Activated CD4-positive, alpha-beta T cell treated with anti-CD3 and anti-CD28 coated beads for 36 hours (primary cell): ENCODE measurements around the gene ADARB2. TPM values are rescaled to one million over a fixed set of nuclear protein-coding genes. Genes with fewer than 3 reads are reported as not detected.

Experiments
- ATAC-seq: fragments of 200-7000 bp; cut with Tn5 transposase; one replicate; pipeline ENCODE4 v1.10.0; 2021; ENCODE audit warnings: mild to moderate bottlenecking, moderate library complexity
- CTCF ChIA-PET: fragments of 350-600 bp; sonication (Branson Sonifier 250); formaldehyde crosslinking; loops from one replicate; lab custom pipeline; 2021; ENCODE audit warnings: antibody characterized with exemption; lab: Charles Lee
- POLR2A ChIA-PET: fragments of 350-600 bp; sonication (Branson Sonifier 250); formaldehyde crosslinking; loops from one replicate; lab custom pipeline; 2021; ENCODE audit warnings: antibody characterized with exemption, inconsistent platforms; lab: Charles Lee
- DNase-seq: peaks from one replicate; pipeline ENCODE4 v3.0.0-alpha.2; 2020
- H3K27ac Mint-ChIP-seq: one replicate; pipeline ENCODE4 v1.8.0; 2021; ENCODE audit warnings: mixed read lengths
- H3K27me3 Mint-ChIP-seq: one replicate; pipeline ENCODE4 v1.8.0; 2021; ENCODE audit warnings: mixed read lengths
- H3K36me3 Mint-ChIP-seq: one replicate; pipeline ENCODE4 v1.8.0; 2021; ENCODE audit warnings: low read depth, mixed read lengths
- H3K4me1 Mint-ChIP-seq: one replicate; pipeline ENCODE4 v1.8.0; 2021; ENCODE audit warnings: mixed read lengths
- H3K4me3 Mint-ChIP-seq: one replicate; pipeline ENCODE4 v1.8.0; 2021; ENCODE audit warnings: mild to moderate bottlenecking, moderate library complexity, mixed read lengths
- H3K9me3 Mint-ChIP-seq: one replicate; pipeline ENCODE4 v1.8.0; 2021; ENCODE audit warnings: low read depth, mixed read lengths
- intact Hi-C, 2 experiments: fragments of 100-400 bp; cut with DNase I in 1 of 2; cut with micrococcal nuclease in 1 of 2; formaldehyde crosslinking; loops; one replicate each; pipeline versions ENCODE4 v1.14.2 to v1.15.1; 2022 to 2024; cut with DNase I, micrococcal nuclease
- total RNA-seq, 2 experiments: library from RNA; stranded (reverse); gene quantifications; one replicate each; pipeline ENCODE4 v1.2.3, GENCODE V29; 2021

Gene ADARB2
- total RNA-seq, 2 experiments from 2014 or later = not detected

- DNase-seq (no peak), ATAC-seq (no peak)
- H3K27me3 Mint-ChIP-seq = peaks cover 2% of the 10 kb centered on the region
- ChIA-PET CTCF (no interaction called here), POLR2A (no interaction called here)
- no peaks in the 10 kb centered on the region for H3K4me1 Mint-ChIP-seq
- H3K36me3 Mint-ChIP-seq = no peaks in the 10 kb centered on the region
- no peaks in the 10 kb centered on the region for H3K9me3 Mint-ChIP-seq
- intact Hi-C loops = no loop called here
- no peak overlapping the region for H3K27ac Mint-ChIP-seq
- no peak overlapping the region for H3K4me3 Mint-ChIP-seq
Measured at GRCh38 chr10:1669433-1669832, 67.9 kb downstream of the ADARB2 start.

GRCh38 chr10:1668399-1668798 is 68.9 kb downstream of the ADARB2 start:
- Mint-ChIP-seq H3K36me3 (no peaks in the 10 kb centered on the region), H3K27me3 (peaks cover 2% of the 10 kb centered on the region), H3K4me1 (no peaks in the 10 kb centered on the region), H3K9me3 (no peaks in the 10 kb centered on the region), H3K4me3 (no peak overlapping the region), H3K27ac (no peak overlapping the region)
- intact Hi-C loops = no loop called here
- DNase-seq = no peak
- ChIA-PET CTCF (no interaction called here), POLR2A (no interaction called here)
- no peak for ATAC-seq

- H3K4me3 Mint-ChIP-seq = no peak overlapping the region
- no peaks in the 10 kb centered on the region for H3K4me1 Mint-ChIP-seq
- no peaks in the 10 kb centered on the region for H3K9me3 Mint-ChIP-seq
- no peaks in the 10 kb centered on the region for H3K36me3 Mint-ChIP-seq
- no peak for ATAC-seq
- no peak for DNase-seq
- CTCF ChIA-PET = no interaction called here
- POLR2A ChIA-PET = no interaction called here
- no peak overlapping the region for H3K27ac Mint-ChIP-seq
- intact Hi-C loops = no loop called here
- H3K27me3 Mint-ChIP-seq = peaks cover 5% of the 10 kb centered on the region
Measured at GRCh38 chr10:1667392-1667791, 69.9 kb downstream of the ADARB2 start.

GRCh38 chr10:1666147-1666546 is 71.2 kb downstream of the ADARB2 start:
- no peaks in the 10 kb centered on the region for H3K9me3 Mint-ChIP-seq
- intact Hi-C loops = no loop called here
- H3K27me3 Mint-ChIP-seq = peaks cover 4% of the 10 kb centered on the region
- no peaks in the 10 kb centered on the region for H3K36me3 Mint-ChIP-seq
- H3K4me1 Mint-ChIP-seq = no peaks in the 10 kb centered on the region
- ChIA-PET POLR2A (no interaction called here), CTCF (no interaction called here)
- H3K27ac Mint-ChIP-seq = no peak overlapping the region
- no peak for ATAC-seq
- DNase-seq = no peak
- H3K4me3 Mint-ChIP-seq = no peak overlapping the region

GRCh38 chr10:1665681-1666080 is 71.6 kb downstream of the ADARB2 start:
- Mint-ChIP-seq H3K36me3 (no peaks in the 10 kb centered on the region), H3K27ac (no peak overlapping the region), H3K9me3 (no peaks in the 10 kb centered on the region), H3K4me1 (no peaks in the 10 kb centered on the region), H3K4me3 (no peak overlapping the region), H3K27me3 (peaks cover 7% of the 10 kb centered on the region)
- no peak for ATAC-seq
- intact Hi-C loops = no loop called here
- ChIA-PET CTCF (no interaction called here), POLR2A (no interaction called here)
- no peak for DNase-seq

GRCh38 chr10:1665021-1665661 is 72.2 kb downstream of the ADARB2 start:
- H3K27ac Mint-ChIP-seq = no peak overlapping the region
- ChIA-PET POLR2A (no interaction called here), CTCF (no interaction called here)
- DNase-seq (no peak), ATAC-seq (no peak)
- intact Hi-C loops = no loop called here
- no peak overlapping the region for H3K4me3 Mint-ChIP-seq
- peaks cover 8% of the 10 kb centered on the region for H3K27me3 Mint-ChIP-seq
- H3K36me3 Mint-ChIP-seq = no peaks in the 10 kb centered on the region
- H3K9me3 Mint-ChIP-seq = no peaks in the 10 kb centered on the region
- no peaks in the 10 kb centered on the region for H3K4me1 Mint-ChIP-seq

GRCh38 chr10:1664333-1664964 is 72.9 kb downstream of the ADARB2 start:
- Mint-ChIP-seq H3K4me3 (no peak overlapping the region), H3K36me3 (no peaks in the 10 kb centered on the region), H3K27me3 (peaks cover 8% of the 10 kb centered on the region), H3K27ac (no peak overlapping the region), H3K9me3 (no peaks in the 10 kb centered on the region), H3K4me1 (no peaks in the 10 kb centered on the region)
- intact Hi-C loops = no loop called here
- no peak for ATAC-seq
- CTCF ChIA-PET = no interaction called here
- POLR2A ChIA-PET = no interaction called here
- no peak for DNase-seq

- Mint-ChIP-seq H3K36me3 (no peaks in the 10 kb centered on the region), H3K27ac (no peak overlapping the region), H3K4me3 (no peak overlapping the region), H3K27me3 (peaks cover 9% of the 10 kb centered on the region), H3K4me1 (no peaks in the 10 kb centered on the region), H3K9me3 (no peaks in the 10 kb centered on the region)
- POLR2A ChIA-PET = no interaction called here
- DNase-seq = no peak
- intact Hi-C loops = no loop called here
- ATAC-seq = no peak
- CTCF ChIA-PET = no interaction called here
Measured at GRCh38 chr10:1663226-1663625, 74.1 kb downstream of the ADARB2 start.

- intact Hi-C loops = no loop called here
- Mint-ChIP-seq H3K27me3 (peaks cover 15% of the 10 kb centered on the region), H3K36me3 (no peaks in the 10 kb centered on the region), H3K9me3 (no peaks in the 10 kb centered on the region), H3K27ac (no peak overlapping the region), H3K4me3 (no peak overlapping the region), H3K4me1 (no peaks in the 10 kb centered on the region)
- ATAC-seq (no peak), DNase-seq (no peak)
- POLR2A ChIA-PET = no interaction called here
- CTCF ChIA-PET = no interaction called here
Measured at GRCh38 chr10:1662438-1663025, 74.8 kb downstream of the ADARB2 start.

- ATAC-seq (no peak), DNase-seq (no peak)
- Mint-ChIP-seq H3K4me1 (no peaks in the 10 kb centered on the region), H3K27me3 (peaks cover 15% of the 10 kb centered on the region), H3K36me3 (no peaks in the 10 kb centered on the region), H3K27ac (no peak overlapping the region), H3K9me3 (no peaks in the 10 kb centered on the region), H3K4me3 (no peak overlapping the region)
- CTCF ChIA-PET = no interaction called here
- POLR2A ChIA-PET = no interaction called here
- intact Hi-C loops = no loop called here
Measured at GRCh38 chr10:1661859-1662437, 75.4 kb downstream of the ADARB2 start.

- Mint-ChIP-seq H3K36me3 (no peaks in the 10 kb centered on the region), H3K9me3 (no peaks in the 10 kb centered on the region), H3K4me3 (no peak overlapping the region), H3K27ac (no peak overlapping the region), H3K27me3 (peaks cover 15% of the 10 kb centered on the region), H3K4me1 (no peaks in the 10 kb centered on the region)
- ATAC-seq (no peak), DNase-seq (no peak)
- POLR2A ChIA-PET = no interaction called here
- intact Hi-C loops = no loop called here
- CTCF ChIA-PET = interaction anchor here (0.7 kb wide), 1 partner anchor 751 kb away, joined by 3 read pairs; no protein-coding TSS in a partner anchor
Measured at GRCh38 chr10:1661416-1661815, 75.9 kb downstream of the ADARB2 start.

GRCh38 chr10:1660815-1661214 is 76.5 kb downstream of the ADARB2 start:
- ChIA-PET CTCF (interaction anchor here (0.7 kb wide), 1 partner anchor 750 kb away, joined by 3 read pairs; no protein-coding TSS in a partner anchor), POLR2A (no interaction called here)
- Mint-ChIP-seq H3K4me1 (no peaks in the 10 kb centered on the region), H3K4me3 (no peak overlapping the region), H3K27ac (no peak overlapping the region), H3K27me3 (peaks cover 15% of the 10 kb centered on the region), H3K9me3 (no peaks in the 10 kb centered on the region), H3K36me3 (no peaks in the 10 kb centered on the region)
- ATAC-seq (no peak), DNase-seq (no peak)
- intact Hi-C loops = no loop called here
